ENCODE data around the gene MEF2B. TPM values are rescaled to one million over a fixed set of nuclear protein-coding genes. Genes with fewer than 3 reads are reported as not detected.

Gene MEF2B
- total RNA-seq, 1 experiment from 2014 or later, result 1.3 TPM

- Histone ChIP-seq H3K9ac (ENCODE audit: extremely low read depth, insufficient read length, low read length) (no peak overlapping the region), H3K56ac (ENCODE audit: insufficient read length, low read depth, low read length) (no peak overlapping the region), H4K5ac (ENCODE audit: insufficient read length, low read depth, low read length) (no peak overlapping the region), H3K23me2 (ENCODE audit: insufficient read length, low read depth, low read length, poor library complexity, severe bottlenecking) (no peaks in the 10 kb centered on the region), H2BK15ac (ENCODE audit: low read depth, low read length) (no peak overlapping the region), H3K4me2 (ENCODE audit: insufficient read depth, insufficient read length, low read length) (no peak overlapping the region), H3K18ac (ENCODE audit: insufficient read length, low read depth, low read length) (no peak overlapping the region), H2BK12ac (ENCODE audit: insufficient read length, low read depth, low read length) (no peak overlapping the region), H2BK5ac (ENCODE audit: insufficient read length, low read length) (no peak overlapping the region), H3K27ac (ENCODE audit: insufficient read length, low read depth, low read length) (no peak overlapping the region), H3K23ac (ENCODE audit: insufficient read length, low read depth, low read length) (no peak overlapping the region), H3K4me1 (ENCODE audit: insufficient read depth, low read length) (no peaks in the 10 kb centered on the region), H3K79me1 (ENCODE audit: insufficient read depth, low read depth, low read length, poor library complexity, severe bottlenecking) (no peaks in the 10 kb centered on the region), H3K27me3 (ENCODE audit: insufficient read depth, low read length) (no peaks in the 10 kb centered on the region), H3K9me3 (ENCODE audit: control insufficient read depth, low read depth, low read length) (no peaks in the 10 kb centered on the region), H3K14ac (ENCODE audit: insufficient read depth, low read length) (no peak overlapping the region), H2BK120ac (ENCODE audit: low read depth, low read length, poor library complexity, severe bottlenecking) (no peak overlapping the region), H4K8ac (replicated peaks; ENCODE audit: insufficient read length, low read depth, low read length) (no peak overlapping the region), H2AFZ (ENCODE audit: low read length) (no peak overlapping the region), H4K20me1 (ENCODE audit: control insufficient read depth, insufficient read depth, insufficient read length) (no peaks in the 10 kb centered on the region), H4K91ac (ENCODE audit: insufficient read length, low read depth, low read length) (no peak overlapping the region), H3T11ph (ENCODE audit: low read length) (no peak overlapping the region), H2AK5ac (ENCODE audit: insufficient read length, low read length) (no peak overlapping the region), H2BK20ac (ENCODE audit: low read depth, low read length, poor library complexity, severe bottlenecking) (no peak overlapping the region), H3K79me2 (ENCODE audit: insufficient read depth, low read length) (no peaks in the 10 kb centered on the region), H3K4ac (ENCODE audit: low read depth, low read length) (no peak overlapping the region)
- no peak for DNase-seq
- Mint-ChIP-seq H3K4me1 (peaks cover 0 to 3% of the 10 kb centered on the region in 2 experiments; a peak in 2 of 4 replicates), H3K4me3 (peak overlapping the region in 1 of 2 experiments; percentile 27; a peak in 1 of 5 replicates), H3K27ac (peak overlapping the region in 1 of 3 experiments; percentile 77; a peak in 2 of 7 replicates), H3K9me3 (no peaks in the 10 kb centered on the region; a peak in 1 of 5 replicates), H3K36me3 (ENCODE audit: insufficient read depth in 1 of 3, low read depth in 3 of 3) (no peaks in the 10 kb centered on the region), H3K27me3 (ENCODE audit: low read depth) (peaks cover 17% of the 10 kb centered on the region)
- TF ChIP-seq, protein P1, sequence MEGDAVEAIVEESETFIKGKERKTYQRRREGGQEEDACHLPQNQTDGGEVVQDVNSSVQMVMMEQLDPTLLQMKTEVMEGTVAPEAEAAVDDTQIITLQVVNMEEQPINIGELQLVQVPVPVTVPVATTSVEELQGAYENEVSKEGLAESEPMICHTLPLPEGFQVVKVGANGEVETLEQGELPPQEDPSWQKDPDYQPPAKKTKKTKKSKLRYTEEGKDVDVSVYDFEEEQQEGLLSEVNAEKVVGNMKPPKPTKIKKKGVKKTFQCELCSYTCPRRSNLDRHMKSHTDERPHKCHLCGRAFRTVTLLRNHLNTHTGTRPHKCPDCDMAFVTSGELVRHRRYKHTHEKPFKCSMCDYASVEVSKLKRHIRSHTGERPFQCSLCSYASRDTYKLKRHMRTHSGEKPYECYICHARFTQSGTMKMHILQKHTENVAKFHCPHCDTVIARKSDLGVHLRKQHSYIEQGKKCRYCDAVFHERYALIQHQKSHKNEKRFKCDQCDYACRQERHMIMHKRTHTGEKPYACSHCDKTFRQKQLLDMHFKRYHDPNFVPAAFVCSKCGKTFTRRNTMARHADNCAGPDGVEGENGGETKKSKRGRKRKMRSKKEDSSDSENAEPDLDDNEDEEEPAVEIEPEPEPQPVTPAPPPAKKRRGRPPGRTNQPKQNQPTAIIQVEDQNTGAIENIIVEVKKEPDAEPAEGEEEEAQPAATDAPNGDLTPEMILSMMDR (conservative IDR thresholded peaks at IDR 0.05), result no peak
- WGBS (ENCODE audit: extremely low coverage, insufficient read length, low lambda C conversion rate), result no CpG with 5 or more reads among the region's 18 CpGs
Observed at GRCh38 chr19:19098703-19099632, 71.1 kb downstream of the MEF2B start.

Data from H9 (cell line).